HCEC 1CT (cell line): ENCODE measurements around the gene QSER1.
"Not testable (repeated sequence)": the region's sequence is repeated elsewhere in the genome, so short reads cannot be mapped to it uniquely, and the experiment has no call there.

Experiments
- DNase-seq: peaks from one replicate; pipeline ENCODE4 v3.0.0-alpha.2; 2017

The QSER1 gene

DNA sequence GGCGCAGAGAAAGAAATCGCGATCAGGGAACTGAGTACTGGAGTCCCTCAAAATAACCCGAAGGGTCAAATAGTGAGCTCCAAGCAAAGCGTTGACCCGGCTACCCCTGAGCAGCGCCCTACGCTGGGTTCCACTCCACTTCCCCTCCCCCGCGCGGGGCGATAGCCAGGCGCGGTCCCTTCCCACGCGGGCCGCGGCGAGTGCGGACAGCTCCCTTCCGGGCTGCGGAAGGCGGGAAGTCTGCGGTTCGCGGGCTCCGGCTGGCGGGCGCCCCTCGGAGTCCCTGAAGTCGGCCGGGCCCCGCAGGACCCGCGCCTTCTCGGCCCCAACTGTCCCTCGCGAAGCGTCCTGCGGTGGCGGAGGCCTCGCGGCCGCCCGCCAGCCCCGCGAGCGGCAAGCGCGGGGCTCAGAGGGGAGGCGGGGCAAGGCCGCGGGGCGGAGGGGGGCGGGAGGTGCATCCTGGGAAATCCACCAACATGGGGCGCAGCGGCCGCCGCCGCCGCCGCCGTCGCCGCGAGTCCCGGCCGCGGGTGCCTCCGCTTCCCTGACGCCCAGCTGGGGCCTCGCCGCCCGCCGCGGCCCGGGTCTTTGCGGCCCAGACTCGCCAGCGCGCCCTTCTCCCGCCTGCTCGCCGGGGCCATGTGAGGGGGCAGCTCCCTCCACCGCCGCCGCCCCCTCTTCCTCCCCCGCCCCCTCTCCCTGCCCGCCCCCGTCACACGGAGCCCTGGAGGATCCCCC lies at the start of gene QSER1:
Gene QSER1, plus strand, starts transcription at position 457 of the 738 bp plus-strand sequence. CDS start 315 bp downstream, outside the sequence.
- peak; percentile 68 for DNase-seq

DNA sequence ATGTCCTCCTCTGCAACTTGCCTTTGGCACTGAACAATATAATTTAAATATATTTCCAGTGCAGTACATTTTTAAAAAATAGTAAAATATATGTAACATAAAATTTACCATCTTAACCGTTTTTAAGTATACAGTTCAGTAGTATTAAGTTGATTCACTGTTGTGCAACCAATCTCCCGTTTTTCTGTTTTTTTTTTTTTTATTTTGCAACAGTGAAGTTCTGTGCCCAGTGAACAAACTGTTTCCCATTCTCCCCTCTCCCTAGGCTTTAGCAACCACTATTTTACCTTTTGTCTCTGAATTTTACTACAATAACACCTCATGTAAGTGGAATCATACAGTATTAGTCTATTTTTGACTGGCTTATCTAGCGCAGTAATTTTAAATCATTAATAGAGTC lies 49.1 kb upstream of the QSER1 start:
- DNase-seq = no peak

DNA sequence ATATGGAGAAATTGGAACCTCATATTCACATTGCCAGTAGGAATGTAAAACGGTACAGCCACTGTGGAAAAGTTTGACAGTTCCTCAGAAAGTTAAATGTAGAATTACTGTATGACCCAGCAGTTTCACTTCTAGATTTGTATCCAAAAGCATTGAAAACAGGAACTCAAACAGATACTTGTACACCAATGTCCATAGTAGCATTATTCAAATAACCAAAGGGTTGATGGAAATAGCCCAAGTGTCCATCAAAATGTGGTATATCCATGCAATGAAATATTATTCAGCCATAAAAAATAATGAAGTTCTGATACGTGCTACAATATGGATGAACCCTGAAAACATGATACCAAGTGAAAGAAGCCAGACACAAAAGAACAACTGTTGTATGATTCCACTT lies 45.1 kb upstream of the QSER1 start:
- DNase-seq = no peak

DNA sequence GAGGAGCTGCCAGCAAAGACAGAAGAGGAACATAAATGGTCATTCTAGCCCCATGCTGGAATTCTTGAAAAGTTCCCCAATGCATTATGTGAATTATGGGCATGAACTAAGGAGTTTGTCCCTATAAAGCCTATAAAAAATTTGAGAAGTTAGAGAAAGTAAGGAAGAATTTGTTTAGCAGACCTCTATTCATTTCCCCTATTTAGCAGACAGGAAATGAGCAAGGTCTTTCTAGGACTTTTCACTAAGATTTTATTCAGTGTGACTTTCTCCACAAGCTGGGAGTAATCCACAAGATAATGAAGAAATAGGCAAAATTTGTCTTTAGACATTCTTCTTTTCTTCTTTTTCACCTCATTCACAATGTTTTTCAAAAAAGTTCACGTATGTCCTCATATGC lies 42.9 kb upstream of the QSER1 start:
- no peak for DNase-seq

DNA sequence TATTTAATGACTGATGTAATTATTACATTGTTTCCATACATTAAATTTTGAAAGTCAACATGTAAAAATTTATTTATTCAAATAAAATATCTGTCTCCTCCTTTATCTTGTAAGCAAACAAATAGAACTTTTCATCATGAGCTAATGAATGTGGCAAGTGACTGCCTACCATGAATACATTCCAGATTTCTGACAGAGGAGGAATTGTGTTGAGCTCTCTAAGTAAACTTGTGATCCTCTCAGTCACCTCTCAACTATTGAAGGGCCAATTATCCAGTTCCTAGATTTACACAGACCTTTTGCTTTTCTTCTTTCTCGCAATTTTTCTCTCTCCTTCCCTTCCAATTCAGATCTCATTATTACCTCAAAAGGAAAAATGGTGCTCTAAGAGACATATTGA lies 41.4 kb upstream of the QSER1 start:
- no peak for DNase-seq

DNA sequence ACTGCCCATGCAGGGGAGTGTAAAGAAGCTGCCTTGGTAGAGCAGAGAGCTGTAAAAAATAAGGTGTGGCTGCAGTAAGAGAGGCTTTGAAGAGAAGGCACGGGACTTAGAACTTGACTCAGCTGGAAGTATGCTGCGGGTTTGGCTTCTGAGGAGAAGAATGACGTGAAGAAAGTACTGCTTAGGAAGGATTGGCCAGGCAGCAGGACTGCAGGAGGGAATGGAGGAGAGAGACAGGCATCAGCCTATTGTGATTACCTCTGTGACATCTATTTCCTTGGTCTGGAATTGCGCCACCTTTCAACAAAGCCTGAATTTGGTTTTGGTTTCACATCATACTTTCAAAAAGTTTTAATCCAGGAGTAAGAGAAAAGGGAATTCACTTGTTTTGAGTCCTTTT lies 40.4 kb upstream of the QSER1 start:
- DNase-seq = peak; percentile 64

DNA sequence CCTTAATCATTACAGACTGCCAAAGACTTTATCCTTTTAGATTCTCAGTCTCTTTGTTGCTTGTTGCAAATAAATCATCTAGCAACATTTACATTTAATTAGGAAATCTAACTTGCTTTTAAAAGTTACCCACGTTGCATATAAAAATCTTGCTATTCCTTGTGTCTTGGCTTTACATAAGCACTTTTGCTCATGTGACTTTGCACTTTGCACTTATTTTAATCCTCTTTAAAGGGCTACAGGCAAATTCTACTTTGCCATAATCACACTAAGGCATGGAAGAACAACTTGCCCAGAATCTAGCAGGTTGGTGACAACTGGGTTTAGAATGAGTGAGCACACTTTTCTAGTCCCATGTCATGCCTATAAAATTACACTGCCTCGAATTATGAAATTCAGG lies 37.0 kb upstream of the QSER1 start:
- no peak for DNase-seq

DNA sequence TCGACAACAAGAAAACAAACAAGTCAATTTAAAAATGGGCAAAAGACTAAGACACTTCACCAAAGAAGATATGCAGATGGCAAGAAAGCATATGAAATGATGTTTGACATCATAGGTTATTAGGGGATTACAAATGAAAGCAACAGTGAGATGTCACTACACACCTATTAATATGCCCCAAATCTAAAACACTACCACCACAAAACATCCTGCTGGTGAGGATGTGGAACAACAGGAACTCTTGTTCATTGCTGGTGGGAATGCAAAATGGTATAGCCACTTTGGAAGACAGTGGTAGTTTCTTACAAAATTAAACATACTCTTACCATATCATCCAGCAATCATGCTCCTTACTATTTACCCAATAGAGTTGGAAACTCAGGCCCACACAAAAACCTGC lies 33.9 kb upstream of the QSER1 start:
- DNase-seq = no peak

DNA sequence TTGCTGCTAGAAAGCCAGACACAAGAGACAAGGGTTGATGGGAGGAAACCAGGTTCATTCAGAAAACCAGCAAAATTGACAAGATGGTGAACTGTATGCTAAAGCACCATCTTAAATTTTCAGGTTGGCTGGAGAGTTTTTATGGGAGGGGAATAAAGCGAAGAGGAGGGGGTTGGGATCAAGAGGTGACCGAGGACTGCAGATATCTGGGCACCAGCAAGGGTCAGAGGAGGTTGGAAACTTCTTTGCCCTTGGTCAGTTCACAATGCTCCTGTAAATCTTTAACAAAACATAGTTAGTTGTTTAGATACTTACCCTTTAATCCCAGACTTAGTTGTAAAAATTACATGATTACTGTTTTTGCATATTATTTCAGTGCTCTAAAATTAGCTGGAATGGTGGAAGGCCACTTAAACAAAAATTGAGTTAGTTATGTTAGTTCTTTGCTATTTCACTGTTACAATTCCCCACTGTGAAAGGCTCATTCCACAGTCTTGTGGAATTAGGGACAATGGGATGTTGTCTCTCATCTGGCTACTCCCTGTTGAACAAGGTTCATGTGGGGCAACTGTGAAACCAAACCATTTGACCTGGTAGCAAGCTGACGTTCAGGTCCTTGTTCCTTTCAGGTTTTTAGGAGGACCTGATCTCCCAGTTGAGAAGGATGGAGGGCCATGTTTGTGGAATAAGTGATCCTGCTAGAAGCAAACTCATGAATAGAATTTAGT lies 30.6 kb upstream of the QSER1 start:
- DNase-seq = no peak

DNA sequence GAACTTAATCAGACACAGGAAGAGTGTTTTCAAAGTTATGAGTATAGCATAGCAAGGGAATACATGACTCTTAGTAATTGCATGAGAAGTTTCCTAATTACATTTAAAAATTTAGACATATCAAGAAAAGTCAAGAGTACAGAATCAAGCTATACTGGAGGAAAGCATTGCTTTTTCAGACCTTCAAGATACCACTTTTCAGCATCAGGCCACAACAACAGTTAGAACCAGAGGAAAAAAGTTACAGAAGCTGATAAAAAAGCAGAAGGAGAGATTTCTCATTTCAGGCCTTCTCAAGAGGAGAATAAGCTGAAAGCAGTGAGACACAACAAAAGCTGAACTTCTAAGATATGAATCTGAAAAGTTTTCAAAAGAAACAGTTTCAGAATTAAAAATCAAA lies 28.1 kb upstream of the QSER1 start:
- no peak for DNase-seq

DNA sequence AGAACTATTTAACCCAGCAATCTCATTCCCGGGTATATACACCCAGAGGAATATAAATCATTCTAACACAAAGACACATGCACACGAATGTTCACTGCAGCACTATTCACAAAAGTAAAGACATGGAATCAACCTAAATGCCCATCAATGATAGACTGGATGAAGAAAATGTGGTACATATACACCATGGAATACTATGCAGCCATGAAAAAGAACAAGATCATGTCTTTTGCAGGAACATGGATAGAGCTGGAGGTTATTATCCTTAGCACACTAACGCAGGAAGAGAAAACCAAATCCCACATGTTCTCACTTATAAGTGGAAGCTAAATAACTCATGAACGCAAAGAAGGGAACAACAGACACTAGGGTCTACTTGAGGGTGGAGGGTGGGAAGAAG lies 23.9 kb upstream of the QSER1 start:
- DNase-seq = not testable (repeated sequence)

DNA sequence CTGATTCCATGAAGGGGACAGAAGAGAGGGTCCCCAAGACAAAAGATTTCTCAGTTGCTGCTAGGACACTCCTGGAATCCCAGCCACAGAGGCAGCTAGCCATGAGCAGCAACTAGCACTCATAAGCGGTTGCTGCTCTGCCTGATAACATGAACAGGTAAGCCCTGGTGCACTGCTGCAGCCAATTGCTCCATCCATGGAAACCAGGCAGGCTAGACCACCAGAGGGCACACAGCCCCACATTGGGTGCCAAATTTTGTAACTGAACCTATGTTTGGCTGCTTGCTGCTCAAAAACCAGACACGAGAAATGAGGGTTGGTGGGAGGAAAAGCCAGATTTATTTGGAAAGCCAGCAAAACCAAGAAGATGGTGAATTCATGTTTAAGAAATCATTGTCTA lies 21.9 kb upstream of the QSER1 start:
- DNase-seq = no peak

DNA sequence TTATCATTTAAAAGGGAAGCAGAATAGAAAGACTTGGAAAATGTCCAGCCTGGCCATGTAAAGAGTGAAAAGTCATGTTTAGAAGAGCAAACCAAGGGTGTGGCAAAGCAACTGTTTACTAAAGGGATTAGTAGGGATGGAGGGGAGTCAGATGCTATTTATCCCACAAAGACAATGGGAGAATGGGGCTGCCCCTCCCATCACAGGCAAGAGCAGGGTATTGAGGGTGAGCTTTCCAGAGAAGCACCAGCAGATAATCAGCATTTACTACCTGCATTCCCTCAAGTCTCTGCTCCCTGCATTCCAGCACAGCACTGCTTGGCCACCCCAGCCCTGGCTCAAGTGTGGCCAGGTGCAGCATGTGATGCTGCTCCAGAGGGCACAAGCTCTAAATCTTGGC lies 18.5 kb upstream of the QSER1 start:
- no peak for DNase-seq

DNA sequence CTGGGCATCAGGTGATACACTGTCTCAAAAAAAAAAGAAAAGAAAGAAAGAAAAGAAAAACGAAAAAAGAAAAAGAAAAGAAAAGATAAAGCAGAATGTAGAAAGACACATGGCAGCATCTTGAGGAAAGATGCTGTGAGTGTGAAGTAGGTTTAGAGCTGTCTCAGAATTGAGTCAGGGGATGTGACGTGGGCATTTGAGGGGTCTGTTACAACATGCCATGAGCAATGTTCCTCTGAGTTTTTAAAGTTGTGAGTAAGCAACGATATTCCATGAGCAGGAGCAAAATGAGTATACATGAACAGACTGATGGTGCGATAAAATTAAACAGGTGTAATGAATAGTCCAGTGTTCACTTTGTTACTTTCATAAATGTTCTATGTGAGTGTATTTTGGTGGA lies 11.3 kb upstream of the QSER1 start:
- peak; percentile 67 for DNase-seq

DNA sequence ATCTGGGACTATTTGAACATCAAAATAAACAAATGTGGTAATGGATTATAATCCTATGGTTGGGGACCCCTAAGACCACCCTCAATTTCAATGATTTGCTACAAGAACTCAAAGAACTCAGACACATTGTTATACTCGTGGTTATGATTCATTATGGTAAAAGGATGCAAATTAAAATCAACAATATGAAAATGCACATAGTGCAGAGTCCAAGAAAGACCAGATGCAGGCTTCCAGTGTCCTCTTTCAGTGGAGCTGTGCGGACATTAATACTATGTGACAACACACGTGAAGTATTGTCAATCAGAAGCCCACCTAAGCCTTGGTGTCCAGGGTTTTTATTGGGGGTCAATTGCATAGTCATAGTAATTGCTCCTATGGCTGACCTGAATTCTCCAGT lies 9.2 kb upstream of the QSER1 start:
- no peak for DNase-seq

DNA sequence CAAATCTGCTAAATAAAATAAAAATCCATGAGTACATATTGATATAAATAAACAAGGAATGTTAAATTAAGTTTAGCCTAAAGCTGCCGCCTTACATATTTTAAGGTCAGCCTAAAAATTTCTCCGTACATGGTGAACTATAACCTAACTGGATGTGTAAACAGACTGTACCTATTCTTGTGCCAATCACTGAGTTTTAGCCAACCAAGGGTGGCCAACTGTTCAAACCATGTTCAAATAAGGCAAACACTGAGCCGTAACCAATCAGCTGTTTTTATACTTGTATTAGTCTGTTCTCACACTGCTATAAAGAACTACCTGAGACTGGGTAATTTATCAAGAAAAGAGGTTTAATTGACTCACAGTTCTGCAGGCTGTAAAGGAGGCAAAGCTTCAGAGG lies 8.6 kb upstream of the QSER1 start:
- no peak for DNase-seq

DNA sequence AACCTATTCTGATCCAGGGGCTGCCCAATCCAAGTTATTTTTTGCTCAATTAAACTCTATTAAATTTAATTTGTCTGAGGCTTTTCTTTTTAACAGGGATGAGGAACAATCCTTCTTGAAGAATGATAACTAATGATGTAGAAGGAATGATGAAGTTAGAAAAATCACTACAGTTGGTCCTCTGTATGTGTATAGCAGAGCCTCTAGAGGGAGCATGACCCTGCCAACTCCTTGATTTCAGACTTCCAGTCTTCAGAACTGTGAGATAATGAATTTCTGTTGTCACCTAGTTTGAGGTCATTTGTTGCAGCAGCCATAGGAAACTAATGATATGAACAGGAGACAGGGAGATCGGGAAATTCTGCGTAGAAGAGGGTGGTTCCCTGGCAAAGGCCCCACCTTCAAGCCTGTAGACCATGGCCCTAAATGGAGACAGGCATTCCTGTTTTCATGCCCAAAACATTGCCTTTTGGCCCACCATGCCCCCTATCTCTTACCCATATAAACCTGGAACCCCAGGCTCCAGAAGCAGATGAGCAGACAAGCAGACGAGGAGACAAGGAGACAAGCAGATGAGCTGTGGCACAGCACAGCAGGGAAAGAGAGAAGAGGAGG lies 7.7 kb upstream of the QSER1 start:
- DNase-seq = peak; percentile 21

DNA sequence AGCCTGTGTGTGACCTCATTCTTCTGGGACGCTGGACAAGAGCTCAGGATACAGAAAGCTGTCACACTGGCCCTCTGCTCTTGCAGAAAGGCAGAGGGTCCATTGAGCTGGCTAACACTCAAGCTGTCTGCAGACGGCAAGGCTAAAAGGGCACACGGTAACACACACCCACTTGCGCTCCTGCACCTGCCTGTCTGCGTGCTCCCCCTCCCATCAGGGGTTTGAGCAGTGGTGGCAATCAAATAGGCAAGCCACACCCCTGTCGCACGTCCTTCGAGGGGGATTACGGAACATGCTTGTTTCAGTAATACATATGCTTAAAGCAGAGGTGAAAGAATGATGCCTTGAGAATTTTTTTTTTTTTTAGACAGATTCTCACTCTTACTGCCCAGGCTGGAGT lies 7.1 kb upstream of the QSER1 start:
- no peak for DNase-seq

DNA sequence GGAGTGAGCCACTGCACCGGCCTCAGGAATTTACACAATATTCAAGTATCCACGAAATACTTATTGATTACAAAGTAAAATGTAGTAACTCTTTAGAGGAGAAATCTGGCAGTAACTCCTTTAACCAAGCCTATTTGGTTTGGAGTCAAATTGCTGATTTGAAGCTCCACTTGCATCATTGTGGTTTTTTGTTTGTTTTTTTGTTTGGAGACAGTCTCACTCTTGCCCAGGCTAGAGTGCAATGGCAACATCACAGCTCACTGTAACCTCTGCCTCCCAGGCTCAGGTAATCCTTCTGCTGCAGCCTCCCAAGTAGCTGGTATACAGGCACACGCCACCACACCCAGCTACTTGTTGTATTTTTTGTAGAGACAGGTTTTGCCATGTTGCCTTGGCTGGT lies 6.4 kb upstream of the QSER1 start:
- DNase-seq = no peak

DNA sequence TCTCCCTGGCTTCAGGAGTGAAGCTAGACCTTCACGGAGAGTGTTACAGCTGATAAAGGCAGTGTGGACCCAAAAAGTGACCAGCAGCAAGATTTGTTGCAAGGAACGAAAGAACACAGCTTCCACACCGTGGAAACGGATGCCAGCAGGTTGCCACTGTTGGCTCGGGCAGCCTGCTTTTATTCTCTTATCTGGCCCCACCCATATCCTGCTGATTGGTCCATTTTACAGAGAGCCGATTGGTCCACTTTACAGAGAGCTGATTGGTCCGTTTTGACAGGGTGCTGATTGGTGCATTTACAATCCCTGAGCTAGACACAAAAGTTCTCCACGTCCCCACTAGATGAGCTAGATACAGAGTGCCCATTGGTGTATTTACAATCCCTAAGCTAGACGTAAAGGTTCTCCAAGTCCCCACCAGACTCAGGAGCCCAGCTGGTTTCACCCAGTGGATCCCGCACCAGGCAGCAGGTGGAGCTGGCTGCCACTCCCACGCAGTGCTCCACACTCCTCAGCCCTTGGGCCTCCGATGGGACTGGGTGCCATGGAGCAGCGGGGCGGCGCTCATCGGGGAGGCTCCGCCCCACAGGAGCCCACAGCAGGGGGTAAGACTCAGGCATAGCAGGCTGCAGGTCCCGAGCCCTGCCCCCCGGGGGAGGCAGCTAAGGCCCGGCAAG lies 4.8 kb upstream of the QSER1 start:
- DNase-seq = not testable (repeated sequence)

DNA sequence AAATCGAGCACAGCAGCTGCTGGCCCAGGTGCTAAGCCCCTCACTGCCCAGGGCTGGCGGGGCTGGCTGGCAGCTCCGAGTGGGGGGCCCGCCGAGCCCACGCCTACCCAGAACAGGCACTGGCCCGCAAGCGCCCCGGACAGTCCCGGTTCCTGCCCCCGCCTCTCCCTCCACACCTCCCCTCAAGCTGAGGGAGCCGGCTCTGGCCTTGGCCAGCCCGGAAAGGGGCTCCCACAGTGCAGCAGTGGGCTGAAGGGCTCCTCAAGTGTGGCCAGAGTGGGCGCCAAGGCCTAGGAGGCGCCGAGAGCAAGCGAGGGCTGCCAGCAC lies 4.3 kb upstream of the QSER1 start:
- not testable (repeated sequence) for DNase-seq

DNA sequence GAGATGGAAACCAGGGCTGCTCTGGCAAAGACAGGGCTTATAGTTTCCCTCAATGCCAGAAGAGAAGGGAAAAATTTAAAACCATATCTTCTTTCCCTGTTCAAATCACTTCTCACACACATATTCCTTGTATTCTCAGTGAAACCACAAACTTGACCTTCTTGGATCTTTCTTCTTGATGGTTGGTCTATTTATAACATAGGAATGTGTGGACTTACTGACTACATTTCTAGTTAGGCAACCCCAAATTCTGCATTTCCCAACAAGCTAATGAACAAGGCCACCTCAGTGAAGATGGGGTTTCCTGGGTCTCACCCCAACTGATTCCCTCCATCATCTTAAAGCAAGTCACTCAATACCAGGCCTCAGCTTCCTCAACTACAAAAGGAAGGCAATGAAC lies 3.8 kb upstream of the QSER1 start:
- DNase-seq = peak; percentile 76

DNA sequence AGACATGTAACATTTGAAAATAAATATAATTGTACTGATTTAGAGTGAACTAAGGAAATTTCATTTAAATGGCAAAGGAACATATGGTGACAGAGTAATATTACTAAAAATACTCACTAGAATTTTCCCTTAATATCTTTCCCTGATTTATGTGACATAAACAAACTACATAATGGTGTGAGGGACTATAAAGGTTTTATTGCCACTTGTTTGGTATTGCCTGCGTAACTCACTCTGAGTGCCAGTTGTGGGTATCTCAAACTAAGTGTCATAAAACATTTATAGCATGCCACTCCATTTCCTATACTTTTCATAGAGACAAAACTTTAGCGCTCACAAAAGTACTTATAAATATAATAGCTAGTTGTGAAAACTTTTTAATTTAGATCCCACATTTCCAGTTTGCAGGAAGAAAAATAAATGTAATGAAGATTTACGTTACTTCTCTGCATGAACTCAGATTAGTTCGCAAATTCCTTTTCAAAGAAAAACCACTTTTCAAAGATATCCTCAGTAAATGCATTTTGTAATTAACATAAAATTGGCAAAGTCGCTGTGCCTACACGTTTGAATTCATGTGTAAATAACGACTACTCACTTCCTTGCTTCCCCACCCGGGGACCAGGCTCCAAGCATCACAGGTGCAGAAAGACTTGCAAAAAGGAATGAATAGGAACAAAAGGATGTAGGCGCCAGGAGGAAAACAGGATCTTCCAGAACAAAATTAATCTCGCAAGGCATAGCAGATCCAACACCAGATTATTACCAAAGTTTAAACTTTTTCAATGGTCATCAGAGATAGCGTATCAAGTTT lies 1.6 kb upstream of the QSER1 start:
- no peak for DNase-seq
